NCI-H526 treated with DMSO at 0.1 percent for 48 hours (cell line): ENCODE measurements around the gene RNF5.
A peak's percentile ranks its signal among the peaks of the same experiment; 100 is the strongest.

ENCODE experiments used
- DNase-seq: peaks from one replicate; lab custom pipeline; 2025; lab: John Stamatoyannopoulos, UW

The RNF5 gene

DNA sequence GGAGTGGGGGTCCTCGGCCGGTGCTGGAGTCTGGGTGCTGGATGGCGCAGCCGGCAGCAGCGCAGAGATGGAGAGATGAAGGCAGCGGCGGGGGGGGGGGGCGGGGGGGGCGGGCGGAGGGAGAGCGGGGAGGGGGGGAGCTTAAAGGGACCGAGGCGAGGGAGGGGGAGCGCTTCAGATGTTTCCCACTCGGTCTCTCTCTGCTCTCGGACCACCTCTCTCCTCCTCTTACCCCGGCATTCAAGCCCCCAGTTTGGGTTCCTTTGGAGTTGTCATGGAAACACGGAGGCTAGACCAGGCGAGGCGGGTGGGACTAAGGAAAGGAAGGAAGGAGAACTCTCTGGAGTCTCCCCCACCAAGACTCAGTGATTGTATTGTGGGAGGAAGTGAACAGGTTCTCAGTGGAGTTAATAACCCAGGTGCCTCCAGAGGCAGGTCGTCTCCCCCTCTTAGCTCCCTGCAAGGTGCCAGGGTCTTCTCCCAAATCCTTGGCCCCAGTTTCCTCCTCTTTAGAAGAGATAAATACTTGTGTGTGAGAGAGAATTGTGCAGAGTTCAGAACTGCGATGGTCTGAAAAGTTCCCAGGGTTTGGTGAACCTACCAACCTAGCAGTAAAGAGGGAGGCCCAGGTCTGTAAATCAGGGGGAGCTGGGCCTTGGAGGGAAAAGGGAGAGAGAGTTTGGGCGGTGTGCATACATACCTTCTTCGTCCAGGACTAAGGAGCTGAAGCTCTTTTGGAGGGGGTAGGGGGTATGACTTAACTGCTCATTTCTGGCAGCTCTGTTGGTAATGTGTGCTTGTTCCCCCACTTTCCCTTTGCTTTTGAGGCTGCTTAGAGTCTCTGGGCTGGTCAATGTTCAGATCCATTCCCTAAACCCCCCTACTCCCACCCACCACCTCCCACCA is 26.1 kb upstream of the RNF5 start, which contains the start of gene PRRT1:
Gene PRRT1, minus strand, starts transcription at position 77 of the 906 bp plus-strand sequence. CDS start 112 bp downstream, outside the sequence.
- DNase-seq: no peak

DNA sequence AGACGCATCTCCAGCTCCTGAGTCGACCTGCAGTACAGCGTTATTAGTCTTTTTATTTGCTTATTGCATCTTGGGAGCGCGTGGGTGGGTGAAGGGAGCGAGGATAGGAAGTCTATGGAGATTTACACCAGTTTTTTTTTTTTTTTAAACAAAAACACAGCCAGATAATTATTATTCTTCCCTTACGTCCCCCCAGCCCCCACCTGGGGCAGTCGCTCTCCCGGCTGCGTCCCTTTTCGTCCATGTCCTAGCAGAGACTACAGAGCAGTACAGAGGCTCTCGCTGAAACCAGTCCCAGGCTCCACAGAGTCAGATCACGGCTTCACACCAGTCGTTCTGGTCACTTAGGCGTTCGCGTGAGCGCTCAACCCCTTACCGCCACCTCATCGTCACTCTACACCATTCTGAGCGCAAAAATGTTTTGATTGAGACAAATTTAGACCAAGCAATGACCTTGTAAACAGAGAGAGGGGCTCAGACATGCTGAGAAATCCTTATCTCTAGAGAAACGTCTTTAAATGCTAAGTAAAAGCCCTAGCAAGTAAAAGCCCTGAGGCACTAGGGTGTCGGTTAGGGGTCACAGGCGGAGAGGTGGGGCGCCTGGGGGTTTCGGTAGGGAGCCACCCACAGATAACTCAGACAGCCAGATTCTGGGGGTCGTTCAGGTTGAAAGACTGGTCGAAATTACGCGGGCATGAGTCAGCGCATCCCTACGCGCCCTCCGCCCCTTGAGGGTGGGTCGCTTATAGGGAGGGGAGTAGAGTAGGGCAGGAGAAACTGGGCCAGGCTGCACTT is 25.2 kb upstream of the RNF5 start:
- no peak for DNase-seq

DNA sequence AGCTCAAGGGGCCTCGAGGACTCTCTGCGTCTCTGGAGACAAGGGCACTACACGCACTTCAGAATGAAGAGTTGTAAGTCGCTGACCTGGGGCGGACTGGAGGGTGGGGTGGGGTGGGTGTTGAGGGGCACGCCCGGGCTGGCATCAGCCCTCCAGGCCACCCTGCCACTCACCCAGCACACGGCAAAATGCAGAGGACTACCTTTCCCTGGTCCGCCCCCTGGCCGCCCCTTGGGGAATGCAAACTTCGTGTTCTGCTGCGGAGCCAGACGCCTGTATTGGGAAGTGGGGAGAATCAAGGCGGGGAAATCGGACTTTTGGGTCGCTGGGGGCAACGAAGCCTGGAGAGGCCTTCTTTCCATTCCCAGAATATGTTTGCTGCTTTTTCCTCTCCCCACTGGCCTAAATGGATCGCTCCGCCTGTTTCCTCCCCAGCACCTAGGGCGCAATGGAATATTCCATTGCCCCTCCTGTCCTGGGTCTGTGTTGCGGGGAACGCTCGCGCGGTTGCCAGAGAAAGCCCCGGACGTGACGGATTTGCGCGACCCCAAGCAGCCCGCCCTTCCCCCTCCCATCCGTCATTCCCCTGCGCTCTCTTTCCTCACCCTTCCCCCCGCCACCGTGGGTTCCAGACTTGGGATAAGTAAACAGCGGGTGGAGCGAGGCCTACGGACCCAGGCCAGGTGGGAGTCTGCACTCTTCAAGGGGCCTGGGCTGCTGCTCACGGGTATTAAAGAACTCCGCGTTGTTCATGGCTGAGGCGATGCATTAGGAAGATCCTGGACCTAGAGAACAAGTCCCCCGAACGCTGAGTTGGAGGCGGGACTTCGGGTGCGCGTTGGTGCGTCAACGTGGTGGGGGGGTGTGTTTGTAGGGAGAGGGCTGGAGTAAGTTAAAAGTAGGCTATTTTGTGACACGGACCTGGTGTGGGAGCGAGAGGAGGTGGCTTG is 24.4 kb upstream of the RNF5 start, which contains the start of gene PPT2:
Gene PPT2, plus strand, starts transcription at position 578 of the 950 bp plus-strand sequence. CDS start 454 bp downstream, outside the sequence.
- peak; percentile 89 for DNase-seq

GRCh38 chr6:32154514-32155161 is 23.6 kb upstream of the RNF5 start:
- DNase-seq: peak; percentile 55

DNA sequence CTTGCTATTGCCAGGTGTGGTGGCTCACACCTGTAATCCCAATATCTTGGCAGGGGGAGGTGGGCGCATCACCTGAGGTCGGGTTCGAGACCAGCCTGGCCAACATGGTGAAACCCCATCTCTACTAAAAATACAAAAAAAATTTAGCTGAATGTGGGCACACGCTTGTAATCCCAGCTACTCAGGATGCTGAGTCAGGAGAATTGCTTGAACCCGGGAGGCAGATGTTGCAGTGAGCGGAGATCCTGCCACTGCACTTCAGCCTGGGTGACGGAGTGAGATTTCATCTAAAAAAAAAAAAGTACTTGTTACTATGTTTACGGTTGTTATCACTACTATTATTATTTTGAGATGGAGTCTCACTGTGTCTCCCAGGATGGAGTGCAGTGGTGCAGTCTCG is 21.3 kb upstream of the RNF5 start:
- DNase-seq: no peak

DNA sequence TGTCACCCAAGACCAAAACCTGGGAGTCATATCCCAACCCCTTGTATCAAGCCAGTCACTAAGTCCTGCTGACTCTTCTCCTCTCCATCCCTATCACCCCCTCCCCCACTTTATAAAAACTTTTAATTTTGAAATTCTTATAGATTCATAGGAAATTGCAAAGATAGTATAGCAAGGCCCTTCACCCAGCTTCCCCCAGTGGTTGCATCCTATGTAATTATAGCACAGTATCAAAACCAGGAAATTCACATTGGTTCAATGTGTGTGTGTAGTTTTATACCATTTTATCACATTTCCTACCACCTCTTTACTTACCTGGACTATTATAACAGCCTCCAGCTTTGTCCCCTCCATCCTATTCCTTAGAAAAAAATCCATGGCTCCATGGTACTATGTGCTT is 20.2 kb upstream of the RNF5 start:
- DNase-seq: no peak

DNA sequence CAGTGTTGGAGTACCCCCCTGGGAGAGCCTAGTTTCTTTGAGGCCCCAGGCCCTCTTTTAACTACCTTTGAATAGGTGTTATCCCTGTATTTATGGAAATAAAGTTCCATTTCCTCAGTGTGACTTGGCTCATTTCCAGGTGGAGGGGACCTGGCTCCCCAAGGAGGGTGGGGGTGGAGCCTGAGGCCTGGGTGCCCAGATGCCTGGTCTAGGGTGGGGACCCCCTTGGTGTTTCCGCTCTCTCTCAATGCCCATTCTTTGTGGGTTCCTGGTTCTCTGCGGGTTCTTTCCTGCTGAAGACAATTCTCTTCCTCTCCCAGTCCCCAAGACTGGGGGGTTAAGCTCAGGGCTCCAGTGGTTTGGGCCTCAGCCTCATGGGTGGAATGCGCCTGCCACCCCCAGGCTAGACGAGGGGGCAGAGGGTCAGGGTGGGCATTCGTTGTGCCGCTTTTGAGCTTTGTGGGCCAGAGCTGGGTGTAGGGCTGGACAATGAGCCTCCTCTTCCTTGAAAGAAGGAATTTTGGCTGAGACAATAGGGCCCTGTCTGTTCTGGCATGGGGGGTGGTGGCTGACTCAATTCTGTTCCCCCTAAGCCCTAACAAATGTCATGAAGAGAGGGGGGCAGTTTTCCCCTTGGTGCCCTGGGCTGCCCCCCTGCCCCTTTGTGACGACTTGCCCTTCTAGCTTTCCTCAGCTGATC is 14.5 kb upstream of the RNF5 start:
- DNase-seq: no peak

DNA sequence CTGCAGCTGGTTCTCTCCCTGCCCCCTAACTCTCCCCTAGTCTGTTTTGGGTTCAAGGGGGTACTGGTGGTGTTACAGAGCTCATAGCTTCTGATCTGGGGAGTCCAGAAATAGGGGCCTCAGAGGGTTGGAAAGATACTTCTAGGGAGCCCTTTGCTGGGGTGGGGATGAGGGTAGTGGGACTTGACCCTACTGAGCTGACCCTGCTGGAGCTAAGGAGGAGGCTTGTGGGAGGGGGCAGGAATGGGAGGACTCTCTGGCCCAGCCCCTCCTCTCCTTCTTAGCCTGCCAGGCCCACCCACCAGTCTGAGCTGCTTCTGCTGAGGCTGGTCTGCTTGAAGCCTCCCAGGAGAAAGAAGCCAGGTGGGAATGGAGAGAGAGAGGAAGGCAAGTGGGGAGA is 13.9 kb upstream of the RNF5 start, which contains the start of gene EGFL8:
Gene EGFL8, plus strand, starts transcription at position 301 of the 400 bp plus-strand sequence. CDS start 1,571 bp downstream, outside the sequence.
- DNase-seq: no peak

DNA sequence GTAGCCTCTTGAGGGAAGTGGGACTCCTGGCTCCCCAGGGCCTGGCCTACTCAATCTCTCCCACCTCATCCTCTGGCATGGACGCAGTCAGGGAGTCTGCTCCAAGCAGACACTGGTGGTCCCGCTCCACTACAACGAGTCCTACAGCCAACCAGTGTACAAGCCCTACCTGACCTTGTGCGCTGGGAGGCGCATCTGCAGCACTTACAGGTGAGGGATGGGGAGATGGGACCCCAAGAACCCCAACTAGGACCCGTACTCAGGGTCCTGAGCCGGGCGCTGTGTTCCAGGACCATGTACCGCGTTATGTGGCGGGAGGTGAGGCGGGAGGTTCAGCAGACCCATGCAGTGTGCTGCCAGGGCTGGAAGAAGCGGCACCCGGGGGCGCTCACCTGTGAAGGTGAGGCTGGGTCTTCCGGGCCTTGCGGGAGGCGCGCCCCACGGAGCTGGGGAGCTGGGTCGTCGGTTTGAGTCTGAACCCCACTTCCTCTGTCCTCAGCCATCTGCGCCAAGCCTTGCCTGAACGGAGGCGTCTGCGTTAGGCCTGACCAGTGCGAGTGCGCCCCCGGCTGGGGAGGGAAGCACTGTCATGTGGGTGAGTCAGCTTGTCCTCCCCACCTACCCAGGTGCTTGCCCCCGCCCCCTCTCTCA is 11.7 kb upstream of the RNF5 start:
- DNase-seq: no peak

DNA sequence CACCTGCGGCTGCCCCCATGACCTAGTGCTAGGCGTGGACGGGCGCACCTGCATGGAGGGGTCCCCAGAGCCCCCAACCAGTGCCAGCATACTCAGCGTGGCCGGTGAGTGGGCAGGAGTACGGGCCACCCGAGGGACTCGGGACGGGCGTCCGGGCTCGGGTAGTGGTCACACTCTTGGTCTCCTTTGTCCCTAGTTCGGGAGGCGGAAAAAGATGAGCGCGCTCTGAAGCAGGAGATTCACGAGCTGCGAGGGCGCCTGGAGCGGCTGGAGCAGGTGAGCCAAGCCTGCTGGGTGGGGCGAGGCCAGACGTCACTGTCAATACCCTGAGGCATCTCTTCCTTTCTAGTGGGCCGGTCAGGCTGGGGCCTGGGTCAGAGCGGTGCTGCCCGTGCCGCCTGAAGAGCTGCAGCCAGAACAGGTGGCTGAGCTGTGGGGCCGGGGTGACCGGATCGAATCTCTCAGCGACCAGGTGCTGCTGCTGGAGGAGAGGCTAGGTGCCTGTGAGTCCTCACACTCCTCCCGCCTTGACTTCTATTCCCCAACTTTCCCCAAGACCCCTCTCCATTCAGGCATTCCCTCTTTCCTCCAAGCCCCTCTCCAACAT is 10.9 kb upstream of the RNF5 start:
- DNase-seq: no peak

GRCh38 chr6:32167761-32168262 is 10.4 kb upstream of the RNF5 start:
- DNase-seq: no peak

- DNase-seq: no peak
Measured at GRCh38 chr6:32168350-32168749, 9.9 kb upstream of the RNF5 start.

DNA sequence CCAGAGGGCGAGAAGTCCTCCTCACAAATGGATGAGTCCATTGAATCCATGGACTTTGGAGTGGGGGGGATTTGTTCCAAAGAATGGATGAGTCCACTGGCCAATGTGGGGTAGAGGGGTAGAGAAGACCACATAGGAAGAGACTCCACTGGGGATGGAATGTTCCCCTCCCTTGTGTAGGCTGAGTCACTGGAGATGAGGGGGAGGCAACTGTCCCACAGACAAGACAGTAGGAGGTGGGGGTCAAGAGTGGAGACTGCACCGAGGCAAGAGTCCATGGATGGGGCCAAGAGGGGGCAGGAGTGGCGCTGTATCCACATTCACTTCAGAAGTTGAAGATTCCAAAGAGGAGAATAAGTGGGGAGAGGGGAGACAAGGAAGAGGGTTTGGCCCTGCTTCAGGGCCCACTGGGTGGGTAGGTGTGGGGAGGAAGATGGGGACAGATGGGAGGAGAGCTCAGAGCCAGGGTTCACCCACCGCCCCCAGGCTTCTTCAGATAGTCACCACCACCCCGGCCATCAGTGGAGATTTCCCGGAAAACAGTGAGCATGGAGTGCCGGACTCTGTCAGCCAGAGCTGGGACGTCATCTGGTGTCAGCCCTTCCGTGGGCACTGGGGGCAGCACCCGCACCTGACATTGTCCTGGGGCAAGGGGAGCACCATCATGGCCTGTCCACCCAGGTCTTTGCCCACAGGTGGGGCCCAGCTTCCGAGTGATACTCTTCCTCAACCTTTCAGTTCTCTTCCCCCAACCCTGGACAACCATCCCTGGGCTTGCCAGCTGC is 9.2 kb upstream of the RNF5 start:
- DNase-seq: no peak

GRCh38 chr6:32170294-32170693 is 7.9 kb upstream of the RNF5 start:
- no peak for DNase-seq

DNA sequence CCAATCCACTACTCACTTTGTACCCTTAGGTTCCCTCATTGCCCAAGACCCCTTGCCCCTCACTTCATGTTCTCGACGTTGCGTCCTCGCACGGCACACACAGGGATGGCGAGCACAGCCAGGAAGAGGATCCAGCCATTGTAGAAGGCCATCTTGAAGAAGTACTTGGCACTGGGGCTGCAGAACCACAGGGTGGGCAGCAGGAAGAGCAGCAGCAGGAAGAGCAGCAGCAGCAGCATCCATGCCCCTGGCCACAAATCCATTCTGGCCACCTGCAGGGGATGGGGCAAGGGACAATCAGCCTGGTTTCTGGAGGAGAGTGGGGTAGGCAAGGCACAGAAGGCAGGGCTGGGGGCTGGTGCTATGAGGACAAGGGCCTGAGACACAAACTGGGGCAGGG is 7.0 kb upstream of the RNF5 start:
- no peak for DNase-seq

- no peak for DNase-seq
Measured at GRCh38 chr6:32173051-32173727, 5.0 kb upstream of the RNF5 start.

DNA sequence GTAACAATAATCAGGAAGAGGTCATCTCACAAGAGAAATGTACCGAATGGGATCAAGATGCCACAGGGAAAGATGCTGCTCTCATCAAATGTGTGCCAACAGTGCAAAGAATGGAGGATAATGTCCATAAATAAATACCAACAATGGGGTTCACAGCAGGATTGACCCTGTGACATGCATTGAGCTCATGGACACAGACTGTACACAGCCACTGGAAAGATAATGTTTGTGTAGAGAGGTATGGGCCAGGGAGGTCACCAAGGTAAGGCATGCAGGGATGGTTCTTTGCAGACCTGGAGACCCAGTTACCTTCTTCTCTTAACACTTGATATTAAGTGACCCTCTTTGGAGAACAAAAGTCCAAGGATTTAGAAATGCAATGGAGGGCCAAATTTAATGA is 3.8 kb upstream of the RNF5 start:
- no peak for DNase-seq

DNA sequence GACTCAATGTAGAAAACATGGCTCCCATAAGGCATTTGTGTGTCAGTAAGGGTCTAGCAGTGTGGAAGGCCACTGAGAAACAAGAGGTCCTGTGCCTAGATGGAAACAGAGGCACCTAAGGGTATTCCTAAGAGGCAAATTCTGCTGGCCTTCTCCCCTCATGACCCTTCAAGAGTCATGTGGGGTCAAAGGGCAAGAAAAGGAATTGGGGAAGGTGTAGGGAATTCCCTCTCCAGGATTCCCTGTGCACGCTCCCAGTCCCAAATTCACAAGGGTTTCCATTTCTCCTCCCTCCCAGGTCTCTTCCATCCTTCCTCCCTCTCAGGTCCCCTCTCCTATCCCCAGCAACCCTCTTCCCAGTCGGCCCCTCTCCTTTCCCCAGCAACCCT is 2.9 kb upstream of the RNF5 start:
- no peak for DNase-seq
